ENCODE results near the gene SEC22B.
"Not testable (repeated sequence)": the region's sequence is repeated elsewhere in the genome, so short reads cannot be mapped to it uniquely, and the experiment has no call there.

Gene SEC22B

GRCh38 chr1:120112212-120112611 lies 64.1 kb downstream of the SEC22B start:
- not testable (repeated sequence) for DNase-seq

- DNase-seq = not testable (repeated sequence)
These were observed 64.5 kb downstream of the SEC22B start for GRCh38 chr1:120111771-120112170.

- DNase-seq = not testable (repeated sequence)
These were observed 65.3 kb downstream of the SEC22B start for GRCh38 chr1:120111008-120111407.

GRCh38 chr1:120109656-120110055 lies 66.7 kb downstream of the SEC22B start:
- not testable (repeated sequence) for DNase-seq

- not testable (repeated sequence) for DNase-seq
These were observed 67.1 kb downstream of the SEC22B start for GRCh38 chr1:120109180-120109579.

DNA sequence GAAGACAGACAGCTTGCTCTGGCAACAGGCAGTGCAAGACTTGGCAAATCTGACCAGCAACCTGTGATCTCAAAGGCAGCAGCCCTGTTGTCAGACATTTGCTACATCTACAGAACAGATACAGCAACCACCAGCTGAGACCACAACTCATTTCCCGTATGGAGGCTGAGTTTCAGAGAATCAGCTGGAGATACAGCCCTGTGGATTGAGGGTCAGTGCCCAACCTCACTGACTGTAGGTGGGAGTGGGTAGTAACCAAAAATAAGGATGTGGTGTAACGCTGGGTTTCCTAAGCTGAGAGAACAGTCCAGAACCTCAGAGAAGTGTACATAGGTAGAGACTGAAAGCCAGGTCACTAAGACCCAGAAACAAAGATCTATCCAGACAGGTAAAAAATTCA lies 71.0 kb downstream of the SEC22B start:
- not testable (repeated sequence) for DNase-seq

DNA sequence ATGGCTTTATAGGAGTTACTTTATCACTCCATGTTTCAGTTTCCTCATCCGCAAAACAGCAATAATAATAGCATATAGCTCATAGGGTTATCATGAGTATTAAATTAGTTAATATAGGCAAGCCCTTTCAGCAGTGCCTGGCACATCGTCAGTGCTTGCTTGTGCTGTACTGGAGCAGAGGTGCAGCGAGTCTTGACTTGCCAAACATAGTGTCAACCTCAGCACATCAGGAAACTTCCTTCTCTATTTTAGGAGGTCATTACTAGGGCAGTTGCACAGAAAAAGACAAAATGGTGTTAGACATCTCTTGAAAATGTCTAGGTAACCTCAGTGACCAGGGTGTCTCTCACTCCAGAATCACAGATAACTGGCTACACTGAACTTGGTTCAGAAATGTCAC lies 72.6 kb downstream of the SEC22B start:
- not testable (repeated sequence) for DNase-seq

- DNase-seq = not testable (repeated sequence)
These were observed 74.7 kb downstream of the SEC22B start for GRCh38 chr1:120101593-120101992.
